ENCODE measurements around the gene TBC1D9B.

DNA sequence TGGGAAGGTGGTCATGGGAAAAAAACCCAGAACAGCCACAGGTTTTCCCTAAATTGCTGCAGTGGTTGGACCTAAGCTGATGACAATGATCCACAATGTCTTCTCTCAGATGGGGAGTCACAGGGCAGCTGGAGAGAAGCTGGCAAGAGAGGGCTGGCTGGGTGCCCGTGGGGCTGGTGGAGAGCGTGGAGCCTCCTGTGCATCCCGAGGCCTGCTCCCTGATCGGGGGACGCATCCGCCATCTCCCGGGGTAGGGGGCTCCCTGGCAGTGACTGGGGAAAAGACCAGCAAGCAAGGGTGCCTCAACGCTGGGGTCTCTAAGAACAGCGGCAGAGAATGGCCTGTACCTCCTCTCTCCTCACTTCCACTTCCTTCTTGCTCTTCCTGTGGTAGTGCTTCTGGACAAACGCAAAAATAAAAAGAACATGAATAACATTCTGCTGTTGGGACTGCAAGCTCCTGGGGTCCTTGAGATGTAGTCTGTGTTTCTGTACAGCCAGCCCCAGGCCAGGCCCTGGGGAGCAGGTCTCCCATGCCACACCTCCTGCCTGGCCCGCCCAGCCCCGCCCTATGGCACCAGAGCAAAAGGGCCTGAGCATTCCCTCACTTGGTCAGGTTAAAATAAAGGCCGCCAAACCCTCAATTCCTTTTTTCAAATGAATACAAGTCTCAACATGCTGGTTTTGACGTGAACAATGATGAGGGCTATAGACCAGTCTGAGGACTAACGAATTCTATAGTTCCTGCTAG, 42.0 kb downstream of the TBC1D9B start:
- TF ChIP-seq, protein P1, sequence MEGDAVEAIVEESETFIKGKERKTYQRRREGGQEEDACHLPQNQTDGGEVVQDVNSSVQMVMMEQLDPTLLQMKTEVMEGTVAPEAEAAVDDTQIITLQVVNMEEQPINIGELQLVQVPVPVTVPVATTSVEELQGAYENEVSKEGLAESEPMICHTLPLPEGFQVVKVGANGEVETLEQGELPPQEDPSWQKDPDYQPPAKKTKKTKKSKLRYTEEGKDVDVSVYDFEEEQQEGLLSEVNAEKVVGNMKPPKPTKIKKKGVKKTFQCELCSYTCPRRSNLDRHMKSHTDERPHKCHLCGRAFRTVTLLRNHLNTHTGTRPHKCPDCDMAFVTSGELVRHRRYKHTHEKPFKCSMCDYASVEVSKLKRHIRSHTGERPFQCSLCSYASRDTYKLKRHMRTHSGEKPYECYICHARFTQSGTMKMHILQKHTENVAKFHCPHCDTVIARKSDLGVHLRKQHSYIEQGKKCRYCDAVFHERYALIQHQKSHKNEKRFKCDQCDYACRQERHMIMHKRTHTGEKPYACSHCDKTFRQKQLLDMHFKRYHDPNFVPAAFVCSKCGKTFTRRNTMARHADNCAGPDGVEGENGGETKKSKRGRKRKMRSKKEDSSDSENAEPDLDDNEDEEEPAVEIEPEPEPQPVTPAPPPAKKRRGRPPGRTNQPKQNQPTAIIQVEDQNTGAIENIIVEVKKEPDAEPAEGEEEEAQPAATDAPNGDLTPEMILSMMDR (IDR thresholded peaks at IDR 0.05): no peak
- no peak for TF ChIP-seq ZFX (IDR thresholded peaks at IDR 0.05; ENCODE audit: borderline replicate concordance)

All from 22Rv1 (cell line).